ENCODE data around the gene ZBTB43.

DNA sequence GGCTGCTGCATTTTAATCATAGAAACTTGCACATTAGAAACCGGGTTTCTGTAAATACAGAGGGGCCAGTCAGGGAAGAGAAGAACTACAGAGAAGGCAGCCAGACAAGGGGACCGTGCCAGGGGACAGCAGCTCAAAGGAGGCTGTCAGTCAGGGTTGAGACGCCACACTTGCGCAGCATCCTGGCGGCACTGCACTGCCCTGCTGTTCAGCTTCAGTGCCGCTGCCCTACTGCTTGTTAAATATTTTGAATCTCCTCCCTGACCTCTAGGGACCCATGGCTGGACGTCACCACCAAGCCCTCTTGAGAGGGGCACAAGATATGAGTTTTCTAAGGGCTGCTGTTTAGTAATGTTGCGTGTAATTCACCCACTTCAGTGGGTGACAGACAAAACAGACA is 43.6 kb upstream of the ZBTB43 start:
- TF ChIP-seq, protein P1, sequence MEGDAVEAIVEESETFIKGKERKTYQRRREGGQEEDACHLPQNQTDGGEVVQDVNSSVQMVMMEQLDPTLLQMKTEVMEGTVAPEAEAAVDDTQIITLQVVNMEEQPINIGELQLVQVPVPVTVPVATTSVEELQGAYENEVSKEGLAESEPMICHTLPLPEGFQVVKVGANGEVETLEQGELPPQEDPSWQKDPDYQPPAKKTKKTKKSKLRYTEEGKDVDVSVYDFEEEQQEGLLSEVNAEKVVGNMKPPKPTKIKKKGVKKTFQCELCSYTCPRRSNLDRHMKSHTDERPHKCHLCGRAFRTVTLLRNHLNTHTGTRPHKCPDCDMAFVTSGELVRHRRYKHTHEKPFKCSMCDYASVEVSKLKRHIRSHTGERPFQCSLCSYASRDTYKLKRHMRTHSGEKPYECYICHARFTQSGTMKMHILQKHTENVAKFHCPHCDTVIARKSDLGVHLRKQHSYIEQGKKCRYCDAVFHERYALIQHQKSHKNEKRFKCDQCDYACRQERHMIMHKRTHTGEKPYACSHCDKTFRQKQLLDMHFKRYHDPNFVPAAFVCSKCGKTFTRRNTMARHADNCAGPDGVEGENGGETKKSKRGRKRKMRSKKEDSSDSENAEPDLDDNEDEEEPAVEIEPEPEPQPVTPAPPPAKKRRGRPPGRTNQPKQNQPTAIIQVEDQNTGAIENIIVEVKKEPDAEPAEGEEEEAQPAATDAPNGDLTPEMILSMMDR (IDR thresholded peaks at IDR 0.05 in 8 of 11, conservative IDR thresholded peaks at IDR 0.05 in 3 of 11), result no peak
- TF ChIP-seq POLR2A (IDR thresholded peaks at IDR 0.05) (no peak), POLR2AphosphoS5 (IDR thresholded peaks at IDR 0.05) (no peak)

All from spleen (tissue), 7 donors.